Endothelial cell (in vitro differentiated cells): ENCODE data around the gene EXOSC3. TPM values are rescaled to one million over a fixed set of nuclear protein-coding genes. Genes with fewer than 3 reads are reported as not detected.

ENCODE experiments used
- DNase-seq: peaks from one replicate; pipeline ENCODE4 v3.0.0; 2021; ENCODE audit warnings: low spot score
- H3K27ac Mint-ChIP-seq: one replicate; pipeline ENCODE4 v1.8.0; 2021; ENCODE audit warnings: mixed read lengths, inconsistent platforms; ENCODE audit not compliant: unreplicated experiment
- H3K27me3 Mint-ChIP-seq: one replicate; pipeline ENCODE4 v1.8.0; 2021; ENCODE audit warnings: mild to moderate bottlenecking, moderate library complexity, mixed read lengths, inconsistent platforms; ENCODE audit not compliant: unreplicated experiment
- H3K36me3 Mint-ChIP-seq: one replicate; pipeline ENCODE4 v1.8.0; 2021; ENCODE audit warnings: mild to moderate bottlenecking, low read depth, mixed read lengths, inconsistent platforms; ENCODE audit not compliant: unreplicated experiment
- H3K4me1 Mint-ChIP-seq: one replicate; pipeline ENCODE4 v1.8.0; 2021; ENCODE audit warnings: mild to moderate bottlenecking, mixed read lengths, inconsistent platforms; ENCODE audit not compliant: unreplicated experiment
- H3K4me3 Mint-ChIP-seq: one replicate; pipeline ENCODE4 v1.8.0; 2021; ENCODE audit warnings: mild to moderate bottlenecking, mixed read lengths, inconsistent platforms; ENCODE audit not compliant: unreplicated experiment
- H3K9me3 Mint-ChIP-seq: one replicate; pipeline ENCODE4 v1.8.0; 2021; ENCODE audit warnings: mixed read lengths, inconsistent platforms; ENCODE audit not compliant: unreplicated experiment
- total RNA-seq: library from RNA; stranded (reverse); fragmentation: NEBNext Ultra II Directional; extraction: Animal tissue kit (Norgen Biotek cat#: 25700); gene quantifications from one replicate; pipeline ENCODE4 v1.2.1, GENCODE V29; 2021; ENCODE audit not compliant: unreplicated experiment
- TF ChIP-seq, protein P1 (sequence below): fragments of 200-600 bp; sonication (generic); IDR thresholded peaks from one replicate; pipeline ENCODE4 v1.5.0; 2021; ENCODE audit warnings: antibody characterized with exemption; ENCODE audit not compliant: unreplicated experiment

Gene EXOSC3
- total RNA-seq, 1 donor from 2014 or later, result 30.8 TPM

DNA sequence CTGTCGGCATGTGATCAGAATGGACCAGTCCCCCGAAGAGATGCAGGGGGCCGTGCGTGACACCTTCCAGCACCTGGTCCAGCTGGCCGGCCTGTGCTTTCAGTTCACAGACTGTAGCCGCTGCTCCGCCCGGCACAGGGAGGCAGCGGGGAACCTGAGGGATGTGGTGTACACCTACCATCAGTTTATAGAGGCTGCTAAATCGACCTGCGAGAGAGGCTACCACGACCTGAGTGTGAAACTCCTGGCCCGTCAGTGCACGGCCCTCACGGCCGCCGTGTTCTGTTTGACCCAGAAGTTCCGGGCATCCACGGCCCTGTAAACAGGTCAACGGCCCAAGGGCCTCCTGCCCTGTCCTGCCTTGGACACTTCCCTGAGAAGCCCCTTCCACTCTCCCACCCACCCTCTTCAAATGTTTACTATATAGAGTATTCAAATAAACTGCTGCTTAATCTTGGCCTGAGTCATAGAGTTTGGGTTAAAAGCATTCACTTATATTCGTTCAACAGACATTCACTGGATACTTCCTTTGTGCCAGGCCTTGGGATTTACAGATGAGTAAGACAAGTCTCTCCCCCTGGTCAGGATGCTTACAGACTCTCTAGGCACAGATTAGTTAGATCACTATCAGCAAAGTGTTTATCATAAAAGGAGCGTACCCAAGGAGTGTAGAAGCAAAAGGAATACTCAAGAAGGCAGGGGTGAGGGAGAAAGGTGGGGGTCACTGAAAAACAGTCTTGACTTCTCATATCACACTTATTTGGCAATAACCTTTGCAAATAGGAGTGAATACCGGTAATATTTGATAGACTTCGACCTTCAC lies 38.2 kb downstream of the EXOSC3 start:
- H3K27me3 Mint-ChIP-seq, result peaks cover 2% of the 10 kb centered on the region
- no peaks in the 10 kb centered on the region for H3K36me3 Mint-ChIP-seq
- no peak overlapping the region for H3K27ac Mint-ChIP-seq
- no peak for DNase-seq
- no peaks in the 10 kb centered on the region for H3K9me3 Mint-ChIP-seq
- no peaks in the 10 kb centered on the region for H3K4me1 Mint-ChIP-seq
- TF ChIP-seq, protein P1, sequence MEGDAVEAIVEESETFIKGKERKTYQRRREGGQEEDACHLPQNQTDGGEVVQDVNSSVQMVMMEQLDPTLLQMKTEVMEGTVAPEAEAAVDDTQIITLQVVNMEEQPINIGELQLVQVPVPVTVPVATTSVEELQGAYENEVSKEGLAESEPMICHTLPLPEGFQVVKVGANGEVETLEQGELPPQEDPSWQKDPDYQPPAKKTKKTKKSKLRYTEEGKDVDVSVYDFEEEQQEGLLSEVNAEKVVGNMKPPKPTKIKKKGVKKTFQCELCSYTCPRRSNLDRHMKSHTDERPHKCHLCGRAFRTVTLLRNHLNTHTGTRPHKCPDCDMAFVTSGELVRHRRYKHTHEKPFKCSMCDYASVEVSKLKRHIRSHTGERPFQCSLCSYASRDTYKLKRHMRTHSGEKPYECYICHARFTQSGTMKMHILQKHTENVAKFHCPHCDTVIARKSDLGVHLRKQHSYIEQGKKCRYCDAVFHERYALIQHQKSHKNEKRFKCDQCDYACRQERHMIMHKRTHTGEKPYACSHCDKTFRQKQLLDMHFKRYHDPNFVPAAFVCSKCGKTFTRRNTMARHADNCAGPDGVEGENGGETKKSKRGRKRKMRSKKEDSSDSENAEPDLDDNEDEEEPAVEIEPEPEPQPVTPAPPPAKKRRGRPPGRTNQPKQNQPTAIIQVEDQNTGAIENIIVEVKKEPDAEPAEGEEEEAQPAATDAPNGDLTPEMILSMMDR, result no peak
- H3K4me3 Mint-ChIP-seq, result no peak overlapping the region

DNA sequence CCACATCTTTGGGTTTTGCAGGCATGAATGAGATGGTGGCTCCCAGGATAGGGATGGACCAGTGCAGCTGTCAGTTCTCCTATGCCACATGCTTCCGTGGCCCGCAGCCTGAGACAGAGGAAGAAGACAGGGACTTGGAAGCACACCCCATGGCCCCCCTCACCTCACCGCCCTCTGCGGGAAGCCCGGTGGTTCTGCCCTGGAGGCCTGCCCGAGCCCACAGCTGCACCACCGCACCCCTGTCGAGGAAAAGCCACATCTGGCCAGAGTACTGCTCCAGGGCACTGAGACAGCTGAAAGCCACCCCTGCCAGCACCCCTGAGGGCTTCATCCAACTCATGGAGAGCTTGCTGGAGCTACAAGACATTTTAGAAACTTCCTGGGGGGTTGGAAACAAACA lies 38.9 kb downstream of the EXOSC3 start:
- H3K4me1 Mint-ChIP-seq, result no peaks in the 10 kb centered on the region
- no peaks in the 10 kb centered on the region for H3K36me3 Mint-ChIP-seq
- H3K4me3 Mint-ChIP-seq, result no peak overlapping the region
- peaks cover 2% of the 10 kb centered on the region for H3K27me3 Mint-ChIP-seq
- no peak overlapping the region for H3K27ac Mint-ChIP-seq
- no peaks in the 10 kb centered on the region for H3K9me3 Mint-ChIP-seq
- TF ChIP-seq, protein P1, result no peak
- no peak for DNase-seq

DNA sequence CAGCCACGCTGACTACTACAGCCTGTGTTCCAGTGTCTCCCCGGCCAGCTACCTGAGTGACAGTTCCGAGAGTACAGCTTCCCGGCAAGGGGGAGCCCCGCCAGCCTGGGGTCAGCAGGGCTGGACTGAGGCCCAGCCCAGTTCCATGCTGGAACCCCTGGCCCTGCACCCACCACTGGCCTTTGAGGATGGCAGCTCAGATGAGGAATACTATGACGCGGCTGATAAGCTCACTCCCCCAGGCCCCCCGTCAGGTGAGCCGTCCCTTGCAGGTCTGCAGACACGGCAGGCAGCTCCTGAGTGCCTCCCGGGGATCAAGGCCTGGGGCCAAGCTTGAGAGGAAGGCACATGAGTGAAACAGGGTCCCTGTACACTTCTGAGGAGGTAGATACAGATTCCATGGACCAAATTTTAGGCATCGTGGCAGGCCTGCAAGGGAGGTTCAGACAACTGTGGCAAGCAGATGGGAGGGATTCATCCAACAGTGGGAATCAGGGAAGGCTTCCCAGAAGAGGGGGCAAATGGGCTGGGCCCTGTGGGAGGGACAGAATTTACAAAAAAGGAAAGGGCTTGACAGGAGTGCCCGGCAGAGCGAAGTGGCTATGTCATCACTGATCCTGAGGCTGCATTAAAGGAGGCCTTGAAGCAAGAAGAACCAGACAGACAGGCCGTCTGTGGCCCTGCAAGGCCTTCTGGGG lies 44.1 kb downstream of the EXOSC3 start:
- Mint-ChIP-seq H3K27ac (no peak overlapping the region), H3K9me3 (no peaks in the 10 kb centered on the region), H3K4me1 (no peaks in the 10 kb centered on the region), H3K4me3 (no peak overlapping the region), H3K27me3 (peaks cover 5% of the 10 kb centered on the region), H3K36me3 (no peaks in the 10 kb centered on the region)
- DNase-seq, result no peak
- TF ChIP-seq, protein P1, result no peak

DNA sequence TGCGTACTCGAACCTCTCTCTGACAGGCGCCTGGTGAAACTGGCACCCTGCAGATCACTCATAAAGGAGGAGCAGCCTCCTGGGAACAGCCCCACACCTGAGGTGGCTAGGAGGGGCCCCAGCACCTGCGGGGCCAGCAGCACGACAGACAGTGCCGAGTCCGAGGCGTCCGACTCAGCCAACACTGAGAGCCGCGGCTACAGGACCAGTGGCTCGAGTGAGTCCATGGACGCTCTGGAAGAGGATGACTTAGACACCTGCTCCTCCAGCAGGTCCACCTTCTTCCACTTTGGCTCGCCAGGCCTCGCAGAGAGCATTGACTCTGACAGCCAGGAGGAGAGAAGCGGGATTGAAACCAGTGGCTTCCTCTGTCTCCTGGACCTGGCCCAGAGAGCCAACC lies 44.7 kb downstream of the EXOSC3 start:
- H3K9me3 Mint-ChIP-seq, result no peaks in the 10 kb centered on the region
- TF ChIP-seq, protein P1, result no peak
- no peaks in the 10 kb centered on the region for H3K36me3 Mint-ChIP-seq
- no peak overlapping the region for H3K4me3 Mint-ChIP-seq
- H3K27me3 Mint-ChIP-seq, result peaks cover 5% of the 10 kb centered on the region
- no peaks in the 10 kb centered on the region for H3K4me1 Mint-ChIP-seq
- no peak for DNase-seq
- H3K27ac Mint-ChIP-seq, result no peak overlapping the region

DNA sequence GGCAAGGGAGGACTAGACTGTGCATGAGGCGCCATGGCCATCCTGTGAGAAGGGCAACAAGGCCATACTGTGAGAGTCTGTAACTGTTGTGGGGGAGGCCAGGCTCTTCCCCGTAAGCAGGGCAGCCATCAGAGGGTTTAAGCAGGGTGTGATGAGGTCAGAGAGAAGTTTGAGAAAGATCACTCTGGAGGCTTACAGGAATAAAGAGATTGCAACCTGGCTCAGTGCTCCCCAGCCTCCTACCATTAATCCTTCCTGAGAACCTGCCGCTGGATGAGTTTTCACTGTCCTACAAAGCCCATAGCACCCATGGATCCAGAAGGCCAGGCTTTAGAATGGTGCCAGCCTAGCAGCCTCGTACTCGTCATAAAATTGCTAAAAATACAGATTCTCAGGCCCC lies 45.6 kb downstream of the EXOSC3 start:
- Mint-ChIP-seq H3K27ac (no peak overlapping the region), H3K4me1 (no peaks in the 10 kb centered on the region), H3K27me3 (peaks cover 7% of the 10 kb centered on the region), H3K9me3 (no peaks in the 10 kb centered on the region), H3K4me3 (no peak overlapping the region), H3K36me3 (no peaks in the 10 kb centered on the region)
- no peak for DNase-seq
- TF ChIP-seq, protein P1, result no peak
